Posterior cingulate gyrus (tissue), 11 donors: Measurements from ENCODE around the gene SCEL.
A peak's percentile ranks its signal among the peaks of the same experiment; 100 is the strongest.

ENCODE experiments used
- DNase-seq, 10 donors: peaks; one replicate each; pipeline versions ENCODE4 v3.0.0 to v3.0.0-alpha.2; 2020 to 2021; ENCODE audit warnings: mixed read lengths in 3 of 10
- intact Hi-C: fragments of 100-400 bp; cut with DNase I; formaldehyde crosslinking; loops from one replicate; pipeline ENCODE4 v1.15.1; 2023

The SCEL gene

GRCh38 chr13:77521194-77521593 is 14.3 kb upstream of the SCEL start:
- intact Hi-C loops, result no loop called here
- no peak for DNase-seq

- intact Hi-C loops, result no loop called here
- DNase-seq, result no peak
Measured at GRCh38 chr13:77521595-77522367, 13.7 kb upstream of the SCEL start.

GRCh38 chr13:77522444-77522843 is 13.1 kb upstream of the SCEL start:
- intact Hi-C loops, result no loop called here
- DNase-seq, result no peak

- intact Hi-C loops, result no loop called here
- DNase-seq, result no peak
Measured at GRCh38 chr13:77523386-77523785, 12.1 kb upstream of the SCEL start.

- no peak for DNase-seq
- intact Hi-C loops, result no loop called here
Measured at GRCh38 chr13:77523834-77524728, 11.4 kb upstream of the SCEL start.

GRCh38 chr13:77528414-77528813 is 7.1 kb upstream of the SCEL start:
- DNase-seq, result no peak
- intact Hi-C loops, result no loop called here

GRCh38 chr13:77528834-77529500 is 6.5 kb upstream of the SCEL start:
- intact Hi-C loops, result no loop called here
- no peak for DNase-seq

GRCh38 chr13:77529501-77529840 is 6.0 kb upstream of the SCEL start:
- no peak for DNase-seq
- intact Hi-C loops, result no loop called here

- intact Hi-C loops, result no loop called here
- DNase-seq, result no peak
Measured at GRCh38 chr13:77530875-77531274, 4.6 kb upstream of the SCEL start.

- intact Hi-C loops, result no loop called here
- no peak for DNase-seq
Measured at GRCh38 chr13:77532983-77533382, 2.5 kb upstream of the SCEL start.

- intact Hi-C loops, result no loop called here
- DNase-seq, result no peak
Measured at GRCh38 chr13:77533875-77534788, 1.4 kb upstream of the SCEL start.

GRCh38 chr13:77536358-77536757 is 852 bp downstream of the SCEL start:
- DNase-seq, result no peak
- intact Hi-C loops, result no loop called here

- DNase-seq, result no peak
- intact Hi-C loops, result no loop called here
Measured at GRCh38 chr13:77537289-77537919, 1.9 kb downstream of the SCEL start.

- DNase-seq, result no peak
- intact Hi-C loops, result no loop called here
Measured at GRCh38 chr13:77543711-77544110, 8.2 kb downstream of the SCEL start.

GRCh38 chr13:77544355-77544754 is 8.8 kb downstream of the SCEL start:
- intact Hi-C loops, result no loop called here
- peak in 7 of 10 donors; percentile 7 to 84 (median 17) for DNase-seq

- intact Hi-C loops, result no loop called here
- DNase-seq, result no peak
Measured at GRCh38 chr13:77544758-77545338, 9.3 kb downstream of the SCEL start.

- DNase-seq, result no peak
- intact Hi-C loops, result no loop called here
Measured at GRCh38 chr13:77545626-77546412, 10.3 kb downstream of the SCEL start.

- no peak for DNase-seq
- intact Hi-C loops, result no loop called here
Measured at GRCh38 chr13:77548095-77548494, 12.6 kb downstream of the SCEL start.

GRCh38 chr13:77548594-77548993 is 13.1 kb downstream of the SCEL start:
- intact Hi-C loops, result no loop called here
- no peak for DNase-seq
